Umbilical cord (tissue), 1 donor: ENCODE results near the gene ARSB. TPM values are rescaled to one million over a fixed set of nuclear protein-coding genes. Genes with fewer than 3 reads are reported as not detected.

Source experiments
- total RNA-seq: library from RNA; depleted of rRNA; stranded (reverse); fragments of >200 nt; gene quantifications from one replicate; pipeline ENCODE4 v1.2.3, GENCODE V29; 2014; ENCODE audit warnings: low replicate concordance; ENCODE audit not compliant: insufficient read depth

The ARSB gene
- total RNA-seq, 1 donor from 2014 or later: 24.6 TPM

Other genes with a start within 250 kb of the ARSB start
- 3.9 TPM for gene DMGDH, start 84.4 kb upstream of the ARSB start, total RNA-seq
- gene BHMT2, start 84.5 kb upstream of the ARSB start, total RNA-seq: 18.3 TPM
- gene BHMT, start 126.5 kb upstream of the ARSB start, total RNA-seq: 37.8 TPM